ENCODE measurements around the gene GLTP. TPM values are rescaled to one million over a fixed set of nuclear protein-coding genes. Genes with fewer than 3 reads are reported as not detected.

Gene GLTP
- total RNA-seq, 1 experiment from 2014 or later = 27.7 TPM

DNA sequence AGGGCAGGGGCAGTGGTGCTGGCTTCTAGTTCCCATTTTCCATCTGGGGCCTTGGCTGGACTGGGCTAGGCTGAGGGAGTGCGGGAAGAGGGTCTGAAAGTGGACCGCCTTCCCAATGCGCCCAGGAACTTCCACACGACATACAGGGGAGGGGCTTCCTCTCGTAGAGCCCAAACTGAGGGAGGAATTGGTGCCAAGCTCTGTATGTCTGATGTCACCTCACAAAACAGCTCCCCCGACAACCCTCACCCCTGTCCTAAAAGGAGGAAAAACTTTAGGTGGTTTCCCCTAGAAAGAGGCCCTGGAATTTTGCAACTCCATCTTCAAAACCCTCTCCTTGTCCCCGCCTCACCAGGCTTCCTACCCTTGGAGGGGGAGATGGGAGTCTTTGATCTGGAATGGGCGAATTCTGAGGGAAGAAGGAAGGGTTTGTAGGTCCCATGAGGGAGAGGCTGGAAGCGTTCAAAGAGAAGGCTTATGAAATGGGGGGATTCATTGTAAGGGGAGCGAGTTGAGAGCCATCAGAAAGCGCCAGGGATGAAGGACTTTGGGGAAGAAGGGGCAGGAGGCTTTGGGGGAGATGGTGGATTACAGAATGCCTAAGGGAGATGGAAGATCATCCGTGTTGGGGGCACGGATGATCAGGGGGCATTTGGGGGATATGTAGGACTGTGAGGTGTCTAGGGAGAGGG, 844 bp downstream of the GLTP start:
- intact Hi-C loops (cut with micrococcal nuclease; ENCODE audit: unreplicated experiment) = loop anchor here (1.0 to 2.0 kb wide), 2 partner anchors 26 to 75 kb away; no protein-coding TSS in a partner anchor
- Mint-ChIP-seq H3K27ac (ENCODE audit: unreplicated experiment) (peak overlapping the region; percentile 91), H3K9me3 (ENCODE audit: low read depth, unreplicated experiment) (no peaks in the 10 kb centered on the region), H3K27me3 (ENCODE audit: unreplicated experiment) (peaks cover 13% of the 10 kb centered on the region), H3K4me3 (ENCODE audit: low read depth, unreplicated experiment) (peak overlapping the region; percentile 85), H3K4me1 (ENCODE audit: low read depth, unreplicated experiment) (peaks cover 26% of the 10 kb centered on the region), H3K36me3 (ENCODE audit: insufficient read depth, unreplicated experiment) (peaks cover 24% of the 10 kb centered on the region)
- no peak for DNase-seq
- TF ChIP-seq, protein P1, sequence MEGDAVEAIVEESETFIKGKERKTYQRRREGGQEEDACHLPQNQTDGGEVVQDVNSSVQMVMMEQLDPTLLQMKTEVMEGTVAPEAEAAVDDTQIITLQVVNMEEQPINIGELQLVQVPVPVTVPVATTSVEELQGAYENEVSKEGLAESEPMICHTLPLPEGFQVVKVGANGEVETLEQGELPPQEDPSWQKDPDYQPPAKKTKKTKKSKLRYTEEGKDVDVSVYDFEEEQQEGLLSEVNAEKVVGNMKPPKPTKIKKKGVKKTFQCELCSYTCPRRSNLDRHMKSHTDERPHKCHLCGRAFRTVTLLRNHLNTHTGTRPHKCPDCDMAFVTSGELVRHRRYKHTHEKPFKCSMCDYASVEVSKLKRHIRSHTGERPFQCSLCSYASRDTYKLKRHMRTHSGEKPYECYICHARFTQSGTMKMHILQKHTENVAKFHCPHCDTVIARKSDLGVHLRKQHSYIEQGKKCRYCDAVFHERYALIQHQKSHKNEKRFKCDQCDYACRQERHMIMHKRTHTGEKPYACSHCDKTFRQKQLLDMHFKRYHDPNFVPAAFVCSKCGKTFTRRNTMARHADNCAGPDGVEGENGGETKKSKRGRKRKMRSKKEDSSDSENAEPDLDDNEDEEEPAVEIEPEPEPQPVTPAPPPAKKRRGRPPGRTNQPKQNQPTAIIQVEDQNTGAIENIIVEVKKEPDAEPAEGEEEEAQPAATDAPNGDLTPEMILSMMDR (IDR thresholded peaks at IDR 0.05; ENCODE audit: unreplicated experiment) = no peak
- TSS peak; percentile 57 for BruUV-seq (replicated peaks)
- CTCF ChIA-PET = no interaction called here

DNA sequence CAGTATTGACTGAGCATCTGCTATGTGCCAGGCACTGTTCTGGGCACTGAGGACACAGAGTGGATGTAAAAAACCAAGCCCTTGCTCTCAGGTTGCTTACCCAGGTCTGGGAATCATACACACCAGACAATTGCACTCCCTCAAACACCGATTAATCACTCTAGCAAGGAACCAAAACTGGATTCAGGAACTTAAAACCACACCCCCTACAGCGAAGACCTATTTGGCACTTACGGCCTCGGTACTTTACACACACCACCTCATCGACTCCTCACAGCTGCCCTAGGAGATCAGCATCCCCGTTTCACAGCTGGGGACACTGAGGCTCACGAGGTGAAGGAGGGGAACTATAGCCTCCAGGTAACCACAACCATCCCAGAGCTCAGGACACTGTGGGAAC, 1.6 kb downstream of the GLTP start:
- peaks cover 26% of the 10 kb centered on the region for H3K4me1 Mint-ChIP-seq (ENCODE audit: low read depth, unreplicated experiment)
- H3K27me3 Mint-ChIP-seq (ENCODE audit: unreplicated experiment) = peaks cover 13% of the 10 kb centered on the region
- peak overlapping the region; percentile 85 for H3K4me3 Mint-ChIP-seq (ENCODE audit: low read depth, unreplicated experiment)
- CTCF ChIA-PET = interaction anchor here (0.6 kb wide), 1 partner anchor 1891 kb away, joined by 3 read pairs; no protein-coding TSS in a partner anchor
- TF ChIP-seq, protein P1 (IDR thresholded peaks at IDR 0.05; ENCODE audit: unreplicated experiment) = no peak
- DNase-seq = no peak
- BruUV-seq (replicated peaks) = no TSS peak
- intact Hi-C loops (cut with micrococcal nuclease; ENCODE audit: unreplicated experiment) = loop anchor here (1.0 kb wide), 1 partner anchor 25 kb away; no protein-coding TSS in a partner anchor
- H3K36me3 Mint-ChIP-seq (ENCODE audit: insufficient read depth, unreplicated experiment) = peaks cover 24% of the 10 kb centered on the region
- no peak overlapping the region for H3K27ac Mint-ChIP-seq (ENCODE audit: unreplicated experiment)
- H3K9me3 Mint-ChIP-seq (ENCODE audit: low read depth, unreplicated experiment) = no peaks in the 10 kb centered on the region

DNA sequence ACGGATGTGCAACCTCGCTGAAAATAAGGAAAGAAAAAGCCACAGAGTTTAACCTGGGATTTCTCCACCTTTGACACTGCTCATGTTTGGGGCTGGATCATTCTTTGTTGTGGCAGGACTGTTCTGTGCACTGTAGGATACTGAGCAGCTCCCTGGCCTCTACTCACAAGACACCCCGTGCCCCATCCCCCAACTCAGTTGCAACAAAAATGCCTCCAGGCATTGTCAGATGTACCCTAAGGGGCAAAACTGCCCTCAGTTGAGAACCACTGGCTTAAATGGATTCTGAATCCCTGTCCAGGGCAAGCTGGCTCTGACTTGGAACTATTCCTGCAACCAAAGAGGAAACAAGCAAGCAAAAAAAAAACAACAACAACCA, 2.1 kb downstream of the GLTP start:
- Mint-ChIP-seq H3K27ac (ENCODE audit: unreplicated experiment) (no peak overlapping the region), H3K9me3 (ENCODE audit: low read depth, unreplicated experiment) (no peaks in the 10 kb centered on the region), H3K4me1 (ENCODE audit: low read depth, unreplicated experiment) (peaks cover 26% of the 10 kb centered on the region), H3K36me3 (ENCODE audit: insufficient read depth, unreplicated experiment) (peaks cover 24% of the 10 kb centered on the region), H3K27me3 (ENCODE audit: unreplicated experiment) (peaks cover 13% of the 10 kb centered on the region), H3K4me3 (ENCODE audit: low read depth, unreplicated experiment) (peak overlapping the region; percentile 85)
- intact Hi-C loops (cut with micrococcal nuclease; ENCODE audit: unreplicated experiment) = no loop called here
- CTCF ChIA-PET = no interaction called here
- TF ChIP-seq, protein P1 (IDR thresholded peaks at IDR 0.05; ENCODE audit: unreplicated experiment) = no peak
- BruUV-seq (replicated peaks) = no TSS peak
- DNase-seq = no peak

DNA sequence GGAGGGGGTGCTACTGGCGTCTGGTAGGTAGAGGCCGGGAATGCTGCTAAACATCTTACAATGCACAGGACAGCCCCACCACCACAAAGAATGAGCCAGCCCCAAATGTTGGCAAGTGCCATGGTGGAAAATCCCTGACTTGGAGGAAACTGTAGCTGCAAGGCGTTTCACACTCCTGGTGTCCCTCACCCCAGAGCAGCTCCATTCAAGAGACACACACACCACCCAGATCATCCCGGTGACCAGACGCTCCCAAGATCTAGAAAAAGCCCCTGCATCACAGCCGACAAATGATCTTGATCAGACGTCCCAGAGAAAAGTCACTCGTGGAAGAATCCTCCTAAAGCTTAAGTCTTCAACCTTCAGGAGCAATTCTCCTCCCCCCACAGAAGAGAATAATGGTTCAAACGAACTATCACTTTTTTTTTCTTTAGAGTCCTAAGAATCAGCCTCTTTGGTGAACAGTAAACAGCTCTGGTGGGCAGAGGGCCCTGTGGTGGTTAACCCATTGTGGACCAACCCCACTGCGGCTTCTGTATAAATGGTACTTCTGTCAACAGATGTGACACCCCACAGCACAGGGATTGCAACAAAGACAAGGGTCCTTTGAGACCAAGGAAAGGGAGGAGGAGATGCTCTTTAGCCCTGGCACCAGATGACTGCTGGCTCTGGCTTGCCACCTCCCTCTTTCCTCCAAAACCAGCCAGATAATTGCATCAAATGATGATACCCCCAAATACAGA, 2.7 kb downstream of the GLTP start:
- Mint-ChIP-seq H3K27me3 (ENCODE audit: unreplicated experiment) (peaks cover 13% of the 10 kb centered on the region), H3K4me3 (ENCODE audit: low read depth, unreplicated experiment) (no peak overlapping the region), H3K36me3 (ENCODE audit: insufficient read depth, unreplicated experiment) (peaks cover 24% of the 10 kb centered on the region), H3K4me1 (ENCODE audit: low read depth, unreplicated experiment) (peaks cover 26% of the 10 kb centered on the region), H3K27ac (ENCODE audit: unreplicated experiment) (no peak overlapping the region), H3K9me3 (ENCODE audit: low read depth, unreplicated experiment) (no peaks in the 10 kb centered on the region)
- TF ChIP-seq, protein P1 (IDR thresholded peaks at IDR 0.05; ENCODE audit: unreplicated experiment) = no peak
- CTCF ChIA-PET = no interaction called here
- no TSS peak for BruUV-seq (replicated peaks)
- DNase-seq = no peak
- intact Hi-C loops (cut with micrococcal nuclease; ENCODE audit: unreplicated experiment) = no loop called here

Measured in Calu3 (cell line).